ENCODE results near the gene UFM1. TPM values are rescaled to one million over a fixed set of nuclear protein-coding genes. Genes with fewer than 3 reads are reported as not detected.

Gene UFM1
- total RNA-seq, 1 experiment from 2014 or later = 33.9 TPM

DNA sequence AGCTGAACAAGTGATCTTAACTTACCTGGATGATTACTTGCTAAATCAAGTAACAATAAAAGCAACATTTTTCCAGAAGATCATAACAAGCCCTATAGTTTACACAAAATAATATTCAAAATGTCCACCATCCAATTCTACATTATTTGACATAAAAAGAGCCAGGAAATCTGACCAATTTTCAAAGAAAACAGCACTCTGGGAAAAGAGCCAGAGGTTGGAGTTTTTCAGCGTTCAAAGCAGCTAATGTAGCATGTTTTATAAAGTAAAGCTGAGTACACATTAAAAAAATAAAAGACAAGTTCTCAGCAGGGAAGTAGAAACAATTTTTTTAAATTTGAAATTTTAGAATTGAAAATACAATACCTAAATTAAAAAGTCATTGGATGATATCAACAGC is 62.6 kb downstream of the UFM1 start:
- no peak overlapping the region for H3K9ac ChIP-seq (ENCODE audit: low read length)
- H3K9me2 ChIP-seq (ENCODE audit: insufficient read depth) = no peaks in the 10 kb centered on the region
- no TSS peak for BruUV-seq (replicated peaks)
- no peak for ATAC-seq
- no peak overlapping the region for H3K4me2 ChIP-seq (ENCODE audit: low read length)
- TF ChIP-seq FOSL1 (IDR thresholded peaks at IDR 0.05; ENCODE audit: low read depth) (no peak), EGR1 (IDR thresholded peaks at IDR 0.05; ENCODE audit: low read depth) (no peak), EZH2 (IDR thresholded peaks at IDR 0.05) (no peak), YY1 (IDR thresholded peaks at IDR 0.05; ENCODE audit: extremely low read depth, insufficient replicate concordance, low read depth, low read length) (no peak), RAD21 (IDR thresholded peaks at IDR 0.05; ENCODE audit: low read depth) (no peak), POLR2AphosphoS5 (IDR thresholded peaks at IDR 0.05; ENCODE audit: low read depth, low read length) (no peak), ELF1 (IDR thresholded peaks at IDR 0.05; ENCODE audit: borderline replicate concordance, low read depth) (no peak), CEBPB (IDR thresholded peaks at IDR 0.05; ENCODE audit: low read depth) (no peak), TCF7L2 (IDR thresholded peaks at IDR 0.05; ENCODE audit: borderline replicate concordance, extremely low read depth, insufficient read depth, insufficient read length) (no peak), SIN3A (IDR thresholded peaks at IDR 0.05; ENCODE audit: low read depth) (no peak), ZNF274 (IDR thresholded peaks at IDR 0.05; ENCODE audit: low read depth, low read length) (no peak), CBX3 (IDR thresholded peaks at IDR 0.05; ENCODE audit: low read depth) (no peak), ZFX (IDR thresholded peaks at IDR 0.05) (no peak)
- TF ChIP-seq, protein P1, sequence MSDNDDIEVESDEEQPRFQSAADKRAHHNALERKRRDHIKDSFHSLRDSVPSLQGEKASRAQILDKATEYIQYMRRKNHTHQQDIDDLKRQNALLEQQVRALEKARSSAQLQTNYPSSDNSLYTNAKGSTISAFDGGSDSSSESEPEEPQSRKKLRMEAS (IDR thresholded peaks at IDR 0.05) = no peak
- TF ChIP-seq, protein P2, sequence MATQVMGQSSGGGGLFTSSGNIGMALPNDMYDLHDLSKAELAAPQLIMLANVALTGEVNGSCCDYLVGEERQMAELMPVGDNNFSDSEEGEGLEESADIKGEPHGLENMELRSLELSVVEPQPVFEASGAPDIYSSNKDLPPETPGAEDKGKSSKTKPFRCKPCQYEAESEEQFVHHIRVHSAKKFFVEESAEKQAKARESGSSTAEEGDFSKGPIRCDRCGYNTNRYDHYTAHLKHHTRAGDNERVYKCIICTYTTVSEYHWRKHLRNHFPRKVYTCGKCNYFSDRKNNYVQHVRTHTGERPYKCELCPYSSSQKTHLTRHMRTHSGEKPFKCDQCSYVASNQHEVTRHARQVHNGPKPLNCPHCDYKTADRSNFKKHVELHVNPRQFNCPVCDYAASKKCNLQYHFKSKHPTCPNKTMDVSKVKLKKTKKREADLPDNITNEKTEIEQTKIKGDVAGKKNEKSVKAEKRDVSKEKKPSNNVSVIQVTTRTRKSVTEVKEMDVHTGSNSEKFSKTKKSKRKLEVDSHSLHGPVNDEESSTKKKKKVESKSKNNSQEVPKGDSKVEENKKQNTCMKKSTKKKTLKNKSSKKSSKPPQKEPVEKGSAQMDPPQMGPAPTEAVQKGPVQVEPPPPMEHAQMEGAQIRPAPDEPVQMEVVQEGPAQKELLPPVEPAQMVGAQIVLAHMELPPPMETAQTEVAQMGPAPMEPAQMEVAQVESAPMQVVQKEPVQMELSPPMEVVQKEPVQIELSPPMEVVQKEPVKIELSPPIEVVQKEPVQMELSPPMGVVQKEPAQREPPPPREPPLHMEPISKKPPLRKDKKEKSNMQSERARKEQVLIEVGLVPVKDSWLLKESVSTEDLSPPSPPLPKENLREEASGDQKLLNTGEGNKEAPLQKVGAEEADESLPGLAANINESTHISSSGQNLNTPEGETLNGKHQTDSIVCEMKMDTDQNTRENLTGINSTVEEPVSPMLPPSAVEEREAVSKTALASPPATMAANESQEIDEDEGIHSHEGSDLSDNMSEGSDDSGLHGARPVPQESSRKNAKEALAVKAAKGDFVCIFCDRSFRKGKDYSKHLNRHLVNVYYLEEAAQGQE (IDR thresholded peaks at IDR 0.05; ENCODE audit: low read depth) = no peak
- TF ChIP-seq, protein P3, sequence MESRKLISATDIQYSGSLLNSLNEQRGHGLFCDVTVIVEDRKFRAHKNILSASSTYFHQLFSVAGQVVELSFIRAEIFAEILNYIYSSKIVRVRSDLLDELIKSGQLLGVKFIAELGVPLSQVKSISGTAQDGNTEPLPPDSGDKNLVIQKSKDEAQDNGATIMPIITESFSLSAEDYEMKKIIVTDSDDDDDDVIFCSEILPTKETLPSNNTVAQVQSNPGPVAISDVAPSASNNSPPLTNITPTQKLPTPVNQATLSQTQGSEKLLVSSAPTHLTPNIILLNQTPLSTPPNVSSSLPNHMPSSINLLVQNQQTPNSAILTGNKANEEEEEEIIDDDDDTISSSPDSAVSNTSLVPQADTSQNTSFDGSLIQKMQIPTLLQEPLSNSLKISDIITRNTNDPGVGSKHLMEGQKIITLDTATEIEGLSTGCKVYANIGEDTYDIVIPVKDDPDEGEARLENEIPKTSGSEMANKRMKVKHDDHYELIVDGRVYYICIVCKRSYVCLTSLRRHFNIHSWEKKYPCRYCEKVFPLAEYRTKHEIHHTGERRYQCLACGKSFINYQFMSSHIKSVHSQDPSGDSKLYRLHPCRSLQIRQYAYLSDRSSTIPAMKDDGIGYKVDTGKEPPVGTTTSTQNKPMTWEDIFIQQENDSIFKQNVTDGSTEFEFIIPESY (IDR thresholded peaks at IDR 0.05; ENCODE audit: extremely low read depth, insufficient replicate concordance, low read length) = no peak
- TF ChIP-seq, protein P4, sequence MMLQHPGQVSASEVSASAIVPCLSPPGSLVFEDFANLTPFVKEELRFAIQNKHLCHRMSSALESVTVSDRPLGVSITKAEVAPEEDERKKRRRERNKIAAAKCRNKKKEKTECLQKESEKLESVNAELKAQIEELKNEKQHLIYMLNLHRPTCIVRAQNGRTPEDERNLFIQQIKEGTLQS (IDR thresholded peaks at IDR 0.05) = no peak
- RAD21 ChIA-PET (ENCODE audit: low non-redundant PET in 1 of 2, low total read pairs in 2 of 2, uncharacterized antibody in 2 of 2, unreplicated experiment in 2 of 2) = no interaction called here
- H4K20me1 ChIP-seq (ENCODE audit: insufficient read depth) = no peaks in the 10 kb centered on the region
- CTCF ChIA-PET = no interaction called here
- H2AFZ ChIP-seq (ENCODE audit: low read depth, low read length, poor library complexity, severe bottlenecking) = no peak overlapping the region
- H3K4me3 ChIP-seq (replicated peaks in 1 of 2; ENCODE audit: low read depth in 1 of 2, low read length in 2 of 2) = no peak overlapping the region
- POLR2A ChIA-PET = no interaction called here
- H3K9me3 ChIP-seq (ENCODE audit: control insufficient read depth in 1 of 2, insufficient read depth in 1 of 2, low read depth in 1 of 2, low read length in 2 of 2) = no peaks in the 10 kb centered on the region
- H3K27me3 ChIP-seq (ENCODE audit: insufficient read depth, low read length) = no peaks in the 10 kb centered on the region
- intact Hi-C loops (cut with micrococcal nuclease) = no loop called here
- H3K79me2 ChIP-seq (ENCODE audit: insufficient read depth, low read length) = no peaks in the 10 kb centered on the region
- H3K36me3 ChIP-seq (ENCODE audit: control insufficient read depth in 1 of 2, insufficient read depth in 2 of 2, low read length in 2 of 2) = no peaks in the 10 kb centered on the region
- DNase-seq (ENCODE audit: low read depth, low spot score) = no peak
- no peaks in the 10 kb centered on the region for H3K4me1 ChIP-seq (ENCODE audit: control insufficient read depth in 1 of 2, insufficient read depth in 2 of 2, low read length in 2 of 2)
- no peak overlapping the region for H3K27ac ChIP-seq (ENCODE audit: low read depth, low read length)

Data from HCT116 (cell line).